ENCODE results near the gene LAS1L.
"Not testable (repeated sequence)": the region's sequence is repeated elsewhere in the genome, so short reads cannot be mapped to it uniquely, and the experiment has no call there.

The LAS1L gene

GRCh38 chrX:65516756-65517155, 17.8 kb downstream of the LAS1L start:
- no peak for DNase-seq

- no peak for DNase-seq
These were observed 21.0 kb downstream of the LAS1L start for GRCh38 chrX:65513610-65514009.

GRCh38 chrX:65509400-65509799, 25.2 kb downstream of the LAS1L start:
- DNase-seq = no peak

- no peak for DNase-seq
These were observed 25.7 kb downstream of the LAS1L start for GRCh38 chrX:65508851-65509250.

GRCh38 chrX:65502618-65503017, 32.0 kb downstream of the LAS1L start:
- no peak for DNase-seq

GRCh38 chrX:65493431-65493830, 41.2 kb downstream of the LAS1L start:
- DNase-seq = no peak

GRCh38 chrX:65491620-65492019, 43.0 kb downstream of the LAS1L start:
- DNase-seq = no peak

- DNase-seq = no peak
These were observed 46.1 kb downstream of the LAS1L start for GRCh38 chrX:65488495-65488894.

GRCh38 chrX:65480960-65481359, 53.6 kb downstream of the LAS1L start:
- no peak for DNase-seq

GRCh38 chrX:65479102-65479501, 55.5 kb downstream of the LAS1L start:
- DNase-seq = not testable (repeated sequence)

- DNase-seq = no peak
These were observed 58.0 kb downstream of the LAS1L start for GRCh38 chrX:65476564-65476963.

- no peak for DNase-seq
These were observed 71.0 kb downstream of the LAS1L start for GRCh38 chrX:65463550-65463949.
